NCI-H226 (cell line): ENCODE measurements around the gene SLC25A33.
"Not testable (repeated sequence)": the region's sequence is repeated elsewhere in the genome, so short reads cannot be mapped to it uniquely, and the experiment has no call there.

Source experiments
- DNase-seq: peaks from one replicate; pipeline ENCODE4 v3.0.0-alpha.2; 2015

Gene SLC25A33

GRCh38 chr1:9539829-9540550, 725 bp downstream of the SLC25A33 start:
- peak; percentile 24 for DNase-seq

- no peak for DNase-seq
Observed at GRCh38 chr1:9542430-9542829, 3.2 kb downstream of the SLC25A33 start.

GRCh38 chr1:9544926-9545325, 5.7 kb downstream of the SLC25A33 start:
- no peak for DNase-seq

GRCh38 chr1:9549955-9550546, 10.8 kb downstream of the SLC25A33 start:
- no peak for DNase-seq

GRCh38 chr1:9551984-9552383, 12.7 kb downstream of the SLC25A33 start:
- DNase-seq, result no peak

- no peak for DNase-seq
Observed at GRCh38 chr1:9553736-9554144, 14.5 kb downstream of the SLC25A33 start.

GRCh38 chr1:9555942-9556341, 16.7 kb downstream of the SLC25A33 start:
- DNase-seq, result no peak

GRCh38 chr1:9557624-9558023, 18.4 kb downstream of the SLC25A33 start:
- no peak for DNase-seq

- no peak for DNase-seq
Observed at GRCh38 chr1:9558271-9558945, 19.1 kb downstream of the SLC25A33 start.

GRCh38 chr1:9558946-9559545, 19.8 kb downstream of the SLC25A33 start:
- no peak for DNase-seq

- DNase-seq, result no peak
Observed at GRCh38 chr1:9559673-9560072, 20.4 kb downstream of the SLC25A33 start.

GRCh38 chr1:9560090-9560489, 20.8 kb downstream of the SLC25A33 start:
- not testable (repeated sequence) for DNase-seq

GRCh38 chr1:9561429-9561828, 22.2 kb downstream of the SLC25A33 start:
- DNase-seq, result peak; percentile 71

- no peak for DNase-seq
Observed at GRCh38 chr1:9569267-9569666, 30.0 kb downstream of the SLC25A33 start.

- DNase-seq, result not testable (repeated sequence)
Observed at GRCh38 chr1:9570886-9571529, 31.7 kb downstream of the SLC25A33 start.

- no peak for DNase-seq
Observed at GRCh38 chr1:9573723-9574122, 34.5 kb downstream of the SLC25A33 start.

GRCh38 chr1:9575486-9575885, 36.2 kb downstream of the SLC25A33 start:
- DNase-seq, result no peak

GRCh38 chr1:9576903-9577302, 37.6 kb downstream of the SLC25A33 start:
- no peak for DNase-seq

- no peak for DNase-seq
Observed at GRCh38 chr1:9577423-9577822, 38.2 kb downstream of the SLC25A33 start.

GRCh38 chr1:9580942-9581341, 41.7 kb downstream of the SLC25A33 start:
- no peak for DNase-seq

GRCh38 chr1:9586147-9586766, 47.0 kb downstream of the SLC25A33 start:
- DNase-seq, result no peak

- DNase-seq, result peak; percentile 84
Observed at GRCh38 chr1:9588551-9589143, 49.4 kb downstream of the SLC25A33 start, which contains the start of gene TMEM201. TMEM201 (plus strand) TSS chr1:9588911; CDS start chr1:9588931, 20 bp downstream.
